ENCODE results near the gene LRRC43. TPM values are rescaled to one million over a fixed set of nuclear protein-coding genes. Genes with fewer than 3 reads are reported as not detected.

The LRRC43 gene
- total and polyA plus RNA-seq, 12 donors: 0.17 to 4.5 (median 1.1) TPM

- H3K4me3 ChIP-seq: no peak overlapping the region
- no peak for DNase-seq
- no peaks in the 10 kb centered on the region for H3K36me3 ChIP-seq (replicated peaks in 1 of 2)
- H3K9me3 ChIP-seq (replicated peaks in 1 of 3): no peaks in the 10 kb centered on the region
- TF ChIP-seq CTCF (IDR thresholded peaks at IDR 0.05) (no peak), POLR2A (IDR thresholded peaks at IDR 0.05) (no peak)
- no peaks in the 10 kb centered on the region for H3K27me3 ChIP-seq
- WGBS, 4 donors: 81 to 84% (median 84%) methylated on average over 3 of the region's 3 CpGs
- no peak overlapping the region for H3K27ac ChIP-seq
- H3K4me1 ChIP-seq (replicated peaks in 1 of 2): no peaks in the 10 kb centered on the region
- intact Hi-C loops (cut with DNase I): no loop called here
Observed at GRCh38 chr12:122162976-122163375, 19.9 kb upstream of the LRRC43 start.

GRCh38 chr12:122166422-122167349, 16.2 kb upstream of the LRRC43 start:
- TF ChIP-seq CTCF (IDR thresholded peaks at IDR 0.05) (no peak), POLR2A (IDR thresholded peaks at IDR 0.05) (no peak)
- Histone ChIP-seq H3K36me3 (replicated peaks in 1 of 2) (no peaks in the 10 kb centered on the region), H3K4me3 (no peak overlapping the region), H3K27me3 (no peaks in the 10 kb centered on the region), H3K9me3 (replicated peaks in 1 of 3) (no peaks in the 10 kb centered on the region), H3K4me1 (replicated peaks in 1 of 2) (no peaks in the 10 kb centered on the region), H3K27ac (no peak overlapping the region)
- no peak for DNase-seq
- 79 to 89% (median 82%) methylated on average over 19 to 22 of the region's 22 CpGs for WGBS, 4 donors
- intact Hi-C loops (cut with DNase I): no loop called here

GRCh38 chr12:122167356-122167925, 15.5 kb upstream of the LRRC43 start:
- Histone ChIP-seq H3K4me3 (no peak overlapping the region), H3K9me3 (replicated peaks in 1 of 3) (no peaks in the 10 kb centered on the region), H3K27me3 (no peaks in the 10 kb centered on the region), H3K4me1 (replicated peaks in 1 of 2) (no peaks in the 10 kb centered on the region), H3K27ac (no peak overlapping the region), H3K36me3 (replicated peaks in 1 of 2) (no peaks in the 10 kb centered on the region)
- 82 to 88% (median 83%) methylated on average over 10 of the region's 10 CpGs for WGBS, 4 donors
- no peak for DNase-seq
- intact Hi-C loops (cut with DNase I): no loop called here
- TF ChIP-seq CTCF (IDR thresholded peaks at IDR 0.05): no peak

GRCh38 chr12:122168492-122168891, 14.4 kb upstream of the LRRC43 start:
- intact Hi-C loops (cut with DNase I): no loop called here
- no peak overlapping the region for H3K27ac ChIP-seq
- no peaks in the 10 kb centered on the region for H3K27me3 ChIP-seq
- DNase-seq: no peak
- WGBS, 4 donors: 86 to 91% (median 90%) methylated on average over 3 of the region's 3 CpGs
- H3K4me1 ChIP-seq (replicated peaks in 1 of 2): no peaks in the 10 kb centered on the region
- no peaks in the 10 kb centered on the region for H3K36me3 ChIP-seq (replicated peaks in 1 of 2)
- no peaks in the 10 kb centered on the region for H3K9me3 ChIP-seq (replicated peaks in 1 of 3)
- H3K4me3 ChIP-seq: no peak overlapping the region
- TF ChIP-seq POLR2A (IDR thresholded peaks at IDR 0.05) (no peak), CTCF (IDR thresholded peaks at IDR 0.05) (no peak)
